Hepatocyte (in vitro differentiated cells): Measurements from ENCODE around the gene TANGO6. TPM values are rescaled to one million over a fixed set of nuclear protein-coding genes. Genes with fewer than 3 reads are reported as not detected.

ENCODE experiments used
- DNase-seq: peaks from one replicate; pipeline ENCODE4 v3.0.0-alpha.2; 2016; ENCODE audit warnings: low spot score
- H2AFZ ChIP-seq: fragments of 200-600 bp; sonication (generic); 2 replicates; pipeline ENCODE4 v1.6.0; 2016; ENCODE audit warnings: antibody characterized with exemption, mild to moderate bottlenecking
- H3K27ac ChIP-seq: fragments of 200-600 bp; sonication (generic); 2 replicates; pipeline ENCODE4 v1.5.1; 2016; ENCODE audit warnings: mild to moderate bottlenecking
- H3K27me3 ChIP-seq: fragments of 200-600 bp; sonication (generic); 2 replicates; pipeline ENCODE4 v1.6.1; 2016
- H3K36me3 ChIP-seq: fragments of 200-600 bp; sonication (generic); replicated peaks from 2 replicates; pipeline ENCODE4 v1.5.1; 2016; ENCODE audit warnings: low read depth; ENCODE audit not compliant: insufficient read depth
- H3K4me1 ChIP-seq: fragments of 200-600 bp; sonication (generic); 2 replicates; pipeline ENCODE4 v1.5.1; 2016; ENCODE audit warnings: mild to moderate bottlenecking, moderate library complexity; ENCODE audit not compliant: insufficient read depth
- H3K4me2 ChIP-seq: fragments of 200-600 bp; sonication (generic); 2 replicates; pipeline ENCODE4 v1.6.0; 2016
- H3K4me3 ChIP-seq: fragments of 200-600 bp; sonication (generic); 2 replicates; pipeline ENCODE4 v1.5.1; 2016; ENCODE audit warnings: mild to moderate bottlenecking
- H3K79me2 ChIP-seq: fragments of 200-600 bp; sonication (generic); 2 replicates; pipeline ENCODE4 v1.6.0; 2017; ENCODE audit warnings: mild to moderate bottlenecking
- H3K9me2 ChIP-seq: fragments of 200-600 bp; sonication (generic); replicated peaks from 2 replicates; pipeline ENCODE4 v1.6.0; 2017; ENCODE audit warnings: mild to moderate bottlenecking; ENCODE audit not compliant: insufficient read depth
- H3K9me3 ChIP-seq: fragments of 200-600 bp; sonication (generic); 2 replicates; pipeline ENCODE4 v1.5.1; 2016; ENCODE audit warnings: low read depth, mild to moderate bottlenecking
- H4K20me1 ChIP-seq: fragments of 200-600 bp; sonication (generic); 2 replicates; pipeline ENCODE4 v1.6.0; 2016; ENCODE audit warnings: mild to moderate bottlenecking; ENCODE audit not compliant: insufficient read depth, poor library complexity, severe bottlenecking
- CTCF ChIP-seq: fragments of 200-600 bp; sonication (generic); IDR thresholded peaks from 2 replicates; pipeline ENCODE4 v1.5.1; 2016; ENCODE audit warnings: antibody characterized with exemption, mild to moderate bottlenecking; ENCODE audit not compliant: poor library complexity
- EZH2 ChIP-seq: fragments of 200-600 bp; sonication (generic); IDR thresholded peaks from 2 replicates; pipeline ENCODE4 v1.6.1; 2016; ENCODE audit warnings: antibody characterized with exemption, mild to moderate bottlenecking, borderline replicate concordance
- EZH2phosphoT487 ChIP-seq: fragments of 200-600 bp; sonication (generic); IDR thresholded peaks from one replicate; pipeline ENCODE4 v1.6.1; 2018; ENCODE audit warnings: antibody characterized with exemption, mild to moderate bottlenecking, low read depth, moderate library complexity; ENCODE audit not compliant: unreplicated experiment, severe bottlenecking
- WGBS: methylation state at CpG from one replicate; pipeline ENCODE4 v1.1.6; 2016; ENCODE audit warnings: low lambda C conversion rate; ENCODE audit errors: missing lambda C conversion rate; 5-methylcytosine and 5-hydroxymethylcytosine counted together
- polyA plus RNA-seq: library from polyadenylated mRNA; unstranded; fragments of >200 nt; fragmentation: Nextera tagmentation; extraction: Ambion mirVana; gene quantifications from 2 replicates; pipeline ENCODE4 v1.2.1, GENCODE V29; 2016
- total RNA-seq: library from RNA; depleted of rRNA; stranded (reverse); fragments of >200 nt; gene quantifications from 2 replicates; pipeline ENCODE4 v1.2.3, GENCODE V29; 2014

The TANGO6 gene
- total and polyA plus RNA-seq, 2 experiments from 2014 or later = 4.8 to 6.5 TPM

GRCh38 chr16:68894714-68895113 lies 51.4 kb downstream of the TANGO6 start:
- no peak overlapping the region for H3K27ac ChIP-seq

GRCh38 chr16:68898026-68898425 lies 54.7 kb downstream of the TANGO6 start:
- DNase-seq = no peak
- WGBS = 73% methylated on average over 4 of the region's 4 CpGs
- H3K4me1 ChIP-seq = no peaks in the 10 kb centered on the region
- H3K27me3 ChIP-seq = no peaks in the 10 kb centered on the region
- H3K36me3 ChIP-seq = no peaks in the 10 kb centered on the region
- no peaks in the 10 kb centered on the region for H3K9me3 ChIP-seq
- H3K4me3 ChIP-seq = no peak overlapping the region
- no peak overlapping the region for H3K4me2 ChIP-seq
- no peaks in the 10 kb centered on the region for H4K20me1 ChIP-seq
- no peaks in the 10 kb centered on the region for H3K79me2 ChIP-seq
- no peak overlapping the region for H3K27ac ChIP-seq
- no peak for TF ChIP-seq EZH2
- TF ChIP-seq CTCF = no peak
- TF ChIP-seq EZH2phosphoT487 = no peak
- H2AFZ ChIP-seq = no peak overlapping the region
- no peaks in the 10 kb centered on the region for H3K9me2 ChIP-seq

More at GRCh38 chr16:68894714-68895113, 51.4 kb downstream of the TANGO6 start:
- H3K36me3 ChIP-seq = no peaks in the 10 kb centered on the region
- H3K9me3 ChIP-seq = no peaks in the 10 kb centered on the region
- H2AFZ ChIP-seq = no peak overlapping the region
- TF ChIP-seq EZH2phosphoT487 = no peak
- TF ChIP-seq EZH2 = no peak
- TF ChIP-seq CTCF = no peak
- 85% methylated on average over 5 of the region's 5 CpGs for WGBS
- H3K4me1 ChIP-seq = no peaks in the 10 kb centered on the region
- no peaks in the 10 kb centered on the region for H3K9me2 ChIP-seq
- H3K4me3 ChIP-seq = no peak overlapping the region
- H3K27me3 ChIP-seq = no peaks in the 10 kb centered on the region
- H3K79me2 ChIP-seq = no peaks in the 10 kb centered on the region
- no peaks in the 10 kb centered on the region for H4K20me1 ChIP-seq
- no peak for DNase-seq
- H3K4me2 ChIP-seq = no peak overlapping the region

- H3K27ac ChIP-seq = no peak overlapping the region
- no peak overlapping the region for H2AFZ ChIP-seq
- H3K4me3 ChIP-seq = no peak overlapping the region
- TF ChIP-seq EZH2 (no peak), CTCF (no peak), EZH2phosphoT487 (no peak)
- H4K20me1 ChIP-seq = no peaks in the 10 kb centered on the region
- DNase-seq = no peak
- no peaks in the 10 kb centered on the region for H3K79me2 ChIP-seq
- H3K9me2 ChIP-seq = no peaks in the 10 kb centered on the region
- H3K9me3 ChIP-seq = no peaks in the 10 kb centered on the region
- 94% methylated on average over 4 of the region's 4 CpGs for WGBS
- no peaks in the 10 kb centered on the region for H3K27me3 ChIP-seq
- no peaks in the 10 kb centered on the region for H3K4me1 ChIP-seq
- H3K4me2 ChIP-seq = no peak overlapping the region
- H3K36me3 ChIP-seq = no peaks in the 10 kb centered on the region
Observed at GRCh38 chr16:68900009-68900408, 56.7 kb downstream of the TANGO6 start.
